K562 (cell line): ENCODE results near the gene MYRIP. TPM values are rescaled to one million over a fixed set of nuclear protein-coding genes. Genes with fewer than 3 reads are reported as not detected.

Experiments used
- ARID3A ChIP-seq: IDR thresholded peaks from 2 replicates; pipeline ENCODE4 v1.6.1; 2012; ENCODE audit warnings: low read depth, low read length, improper control_type of control experiment, borderline replicate concordance
- CREB1 ChIP-seq, 2 experiments: sonication (generic) in 1 of 2; formaldehyde crosslinking in 1 of 2; IDR thresholded peaks; 2 replicates each; pipeline versions ENCODE4 v1.6.1 to v1.8.0; 2012 to 2022; ENCODE audit warnings: inconsistent platforms in 1 of 2, mild to moderate bottlenecking in 1 of 2, missing genetic modification reagents in 1 of 2, moderate library complexity in 1 of 2
- GATA2 ChIP-seq: sonication (generic); formaldehyde crosslinking; IDR thresholded peaks from 2 replicates; pipeline ENCODE4 v1.4.0; 2020; ENCODE audit warnings: mild to moderate bottlenecking, missing genetic modification reagents
- KAT7 ChIP-seq: sonication (generic); formaldehyde crosslinking; IDR thresholded peaks from 2 replicates; pipeline ENCODE4 v1.8.0; 2022; ENCODE audit warnings: missing genetic modification reagents, mild to moderate bottlenecking, borderline replicate concordance
- NR2C1 ChIP-seq, 2 experiments: fragments of 450-650 bp; IDR thresholded peaks; 2 replicates each; pipeline ENCODE4 v1.6.1; 2017; ENCODE audit warnings: mild to moderate bottlenecking in 2 of 2, antibody characterized with exemption in 1 of 2, inconsistent platforms in 1 of 2, missing compliant biosample characterization in 1 of 2, missing genetic modification characterization in 1 of 2
- SAFB ChIP-seq: fragments of 200-400 bp; formaldehyde crosslinking; IDR thresholded peaks from 2 replicates; pipeline ENCODE4 v1.6.1; 2017; ENCODE audit warnings: low read depth, low read length, borderline replicate concordance
- SUPT5H ChIP-seq: fragments of 450-650 bp; IDR thresholded peaks from 2 replicates; pipeline ENCODE4 v1.6.1; 2016
- TEAD4 ChIP-seq, 2 experiments: sonication (generic) in 1 of 2; formaldehyde crosslinking in 1 of 2; IDR thresholded peaks; 2 replicates each; pipeline versions ENCODE4 v1.6.1 to v1.8.0; 2012 to 2022; ENCODE audit warnings: borderline replicate concordance in 1 of 2, inconsistent platforms in 1 of 2, low read length in 1 of 2, mild to moderate bottlenecking in 1 of 2, missing genetic modification reagents in 1 of 2
- USF2 ChIP-seq: sonication (generic); formaldehyde crosslinking; IDR thresholded peaks from 2 replicates; pipeline ENCODE4 v1.5.0; 2020; ENCODE audit warnings: missing genetic modification reagents
- ZKSCAN8 ChIP-seq: fragments of 200-800 bp; sonication (Bioruptor generic); IDR thresholded peaks from 2 replicates; pipeline ENCODE4 v1.6.1; 2016; ENCODE audit warnings: missing genetic modification characterization, missing compliant biosample characterization
- ZNF507 ChIP-seq: conservative IDR thresholded peaks from 2 replicates; pipeline ENCODE4 v1.6.1; 2017; ENCODE audit warnings: missing genetic modification characterization, missing compliant biosample characterization
- ZNF518B ChIP-seq: fragments of 250-450 bp; sonication (Bioruptor Pico); IDR thresholded peaks from 2 replicates; pipeline ENCODE4 v1.5.0; 2021; ENCODE audit warnings: mild to moderate bottlenecking, moderate library complexity
- ZNF592 ChIP-seq: fragments of 450-650 bp; IDR thresholded peaks from 2 replicates; pipeline ENCODE4 v1.6.1; 2017; ENCODE audit warnings: antibody characterized with exemption, mild to moderate bottlenecking
- ZNF644 ChIP-seq: fragments of 200-800 bp; sonication (Bioruptor generic); IDR thresholded peaks from 2 replicates; pipeline ENCODE4 v1.6.1; 2016; ENCODE audit warnings: low read depth, missing genetic modification characterization, missing compliant biosample characterization
- ZNF668 ChIP-seq: fragments of 250-450 bp; sonication (Bioruptor Pico); IDR thresholded peaks from 2 replicates; pipeline ENCODE4 v1.8.0; 2022; ENCODE audit warnings: mild to moderate bottlenecking, inconsistent platforms
- polyA plus RNA-seq, 8 experiments: library from polyadenylated mRNA; depleted of rRNA in 4 of 8; stranded (reverse) in 5 of 8; unstranded in 3 of 8; fragments of >200 nt; fragmentation: Nextera tagmentation in 2 of 8; fragmentation: Illumina TruSeq in 1 of 8; extraction: Ambion mirVana in 2 of 8; extraction: Trizol in 1 of 8; gene quantifications; 2 replicates each; pipeline versions ENCODE4 v1.2.1 to v1.2.3, GENCODE V29; 2011 to 2014; ENCODE audit warnings: inconsistent platforms in 1 of 8, missing spikeins in 1 of 8
- total RNA-seq, 7 experiments: library from RNA; depleted of rRNA in 6 of 7; stranded (reverse); fragments of >200 nt in 6 of 7; fragmentation: Illumina TruSeq in 2 of 7; extraction: Trizol in 2 of 7; gene quantifications; 2 replicates each; pipeline versions ENCODE4 v1.2.1 to v1.2.3, GENCODE V29; 2011 to 2021; ENCODE audit warnings: low replicate concordance in 1 of 7

The MYRIP gene
- total and polyA plus RNA-seq, 9 of the 15 experiments (the other 6 are each of a cell fraction or from before 2014, with no cell fraction given), result 0.03 to 0.12 TPM; not detected in 7

GRCh38 chr3:40299721-40300335 is 490.4 kb downstream of the MYRIP start (continued):
- TF ChIP-seq TEAD4 (IDR thresholded peaks at IDR 0.05; ENCODE audit: low read length) (peak; percentile 66; the same call in 1 of the 2 replicates), TEAD4 (CRISPR knock-in tag; IDR thresholded peaks at IDR 0.05; ENCODE audit: borderline replicate concordance) (no peak), ZKSCAN8 (CRISPR knock-in tag) (0 out of 2 replicates have a peak, but pooled peaks have one; percentile 61), ARID3A (0 out of 2 replicates have a peak, but pooled peaks have one; percentile 41), USF2 (CRISPR knock-in tag) (no peak), SUPT5H (peak; percentile 57; the same call in 1 of the 2 replicates), ZNF518B (no peak), ZNF592 (peak; percentile 98), ZNF644 (tag) (peak; percentile 85), GATA2 (CRISPR knock-in tag) (no peak), KAT7 (CRISPR knock-in tag) (0 out of 2 replicates have a peak, but pooled peaks have one; percentile 30), NR2C1 (IDR thresholded peaks at IDR 0.05) (peak; percentile 68), NR2C1 (tag; IDR thresholded peaks at IDR 0.05) (peak; percentile 85), ZNF507 (tag) (no peak), ZNF668 (CRISPR knock-in tag) (no peak; the same call in 1 of the 2 replicates), SAFB (no peak), CREB1 (IDR thresholded peaks at IDR 0.05) (no peak), CREB1 (CRISPR knock-in tag; IDR thresholded peaks at IDR 0.05) (no peak)
